DOHH2 (cell line): ENCODE data around the gene DAAM1.

Experiments
- EZH2phosphoT487 ChIP-seq: fragments of 200-600 bp; sonication (generic); IDR thresholded peaks from 2 replicates; pipeline ENCODE4 v1.6.1; 2017; ENCODE audit warnings: borderline replicate concordance, mild to moderate bottlenecking, antibody characterized with exemption, low read length, moderate library complexity, mixed read lengths
- TF ChIP-seq, protein P1 (sequence below): fragments of 200-600 bp; sonication (generic); IDR thresholded peaks from one replicate; pipeline ENCODE4 v1.5.1; 2014; ENCODE audit warnings: antibody characterized with exemption, mild to moderate bottlenecking, low read depth, low read length; ENCODE audit not compliant: poor library complexity, severe bottlenecking

DNA sequence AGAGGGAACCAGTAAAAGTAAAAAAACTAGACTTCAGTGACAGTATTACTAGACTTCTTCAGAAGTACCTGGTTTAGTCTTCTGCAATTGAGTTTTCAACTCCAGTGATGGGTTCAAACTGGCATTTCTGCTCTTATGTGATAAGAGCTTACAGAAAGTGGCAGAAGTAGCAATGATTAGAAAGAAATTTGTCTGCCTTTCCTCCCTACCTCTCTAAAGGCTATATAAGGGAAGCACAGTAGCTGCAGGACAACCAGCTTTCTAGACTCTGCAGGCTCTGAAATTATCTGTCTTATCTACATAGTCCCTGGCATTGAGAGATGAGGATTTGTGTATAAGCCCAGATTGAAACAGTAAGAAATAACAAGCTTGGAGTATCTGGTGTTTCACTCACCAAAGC, 107.5 kb downstream of the DAAM1 start:
- TF ChIP-seq, protein P1, sequence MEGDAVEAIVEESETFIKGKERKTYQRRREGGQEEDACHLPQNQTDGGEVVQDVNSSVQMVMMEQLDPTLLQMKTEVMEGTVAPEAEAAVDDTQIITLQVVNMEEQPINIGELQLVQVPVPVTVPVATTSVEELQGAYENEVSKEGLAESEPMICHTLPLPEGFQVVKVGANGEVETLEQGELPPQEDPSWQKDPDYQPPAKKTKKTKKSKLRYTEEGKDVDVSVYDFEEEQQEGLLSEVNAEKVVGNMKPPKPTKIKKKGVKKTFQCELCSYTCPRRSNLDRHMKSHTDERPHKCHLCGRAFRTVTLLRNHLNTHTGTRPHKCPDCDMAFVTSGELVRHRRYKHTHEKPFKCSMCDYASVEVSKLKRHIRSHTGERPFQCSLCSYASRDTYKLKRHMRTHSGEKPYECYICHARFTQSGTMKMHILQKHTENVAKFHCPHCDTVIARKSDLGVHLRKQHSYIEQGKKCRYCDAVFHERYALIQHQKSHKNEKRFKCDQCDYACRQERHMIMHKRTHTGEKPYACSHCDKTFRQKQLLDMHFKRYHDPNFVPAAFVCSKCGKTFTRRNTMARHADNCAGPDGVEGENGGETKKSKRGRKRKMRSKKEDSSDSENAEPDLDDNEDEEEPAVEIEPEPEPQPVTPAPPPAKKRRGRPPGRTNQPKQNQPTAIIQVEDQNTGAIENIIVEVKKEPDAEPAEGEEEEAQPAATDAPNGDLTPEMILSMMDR, result no peak
- TF ChIP-seq EZH2phosphoT487, result no peak
